ENCODE data around the gene KDELR3. TPM values are rescaled to one million over a fixed set of nuclear protein-coding genes. Genes with fewer than 3 reads are reported as not detected.

KDELR3 gene
- total and polyA plus RNA-seq, 10 of the 15 experiments (the other 5 are each of a cell fraction or from before 2014, with no cell fraction given), result 0.15 to 0.98 (median 0.25) TPM; not detected in 1

- no peak for TF ChIP-seq ASH2L (IDR thresholded peaks at IDR 0.05; ENCODE audit: borderline replicate concordance, low read depth)
- no peak for TF ChIP-seq BCL3 (IDR thresholded peaks at IDR 0.05; ENCODE audit: borderline replicate concordance, insufficient read depth, low read depth, low read length, poor library complexity, severe bottlenecking)
- no peak for TF ChIP-seq USF2 (IDR thresholded peaks at IDR 0.05; ENCODE audit: borderline replicate concordance, low read depth, low read length)
- peak; percentile 90; the same call in 1 of the 2 replicates for TF ChIP-seq CHD1 (IDR thresholded peaks at IDR 0.05; ENCODE audit: low read depth, low read length)
- TF ChIP-seq PAX5 (IDR thresholded peaks at IDR 0.05; ENCODE audit: borderline replicate concordance, low read depth, low read length), result peak; percentile 49; the same call in 1 of the 2 replicates
- 0 out of 2 replicates have a peak, but pooled peaks have one; percentile 27 for TF ChIP-seq BRCA1 (IDR thresholded peaks at IDR 0.05; ENCODE audit: low read depth, low read length)
- TF ChIP-seq, protein P1, sequence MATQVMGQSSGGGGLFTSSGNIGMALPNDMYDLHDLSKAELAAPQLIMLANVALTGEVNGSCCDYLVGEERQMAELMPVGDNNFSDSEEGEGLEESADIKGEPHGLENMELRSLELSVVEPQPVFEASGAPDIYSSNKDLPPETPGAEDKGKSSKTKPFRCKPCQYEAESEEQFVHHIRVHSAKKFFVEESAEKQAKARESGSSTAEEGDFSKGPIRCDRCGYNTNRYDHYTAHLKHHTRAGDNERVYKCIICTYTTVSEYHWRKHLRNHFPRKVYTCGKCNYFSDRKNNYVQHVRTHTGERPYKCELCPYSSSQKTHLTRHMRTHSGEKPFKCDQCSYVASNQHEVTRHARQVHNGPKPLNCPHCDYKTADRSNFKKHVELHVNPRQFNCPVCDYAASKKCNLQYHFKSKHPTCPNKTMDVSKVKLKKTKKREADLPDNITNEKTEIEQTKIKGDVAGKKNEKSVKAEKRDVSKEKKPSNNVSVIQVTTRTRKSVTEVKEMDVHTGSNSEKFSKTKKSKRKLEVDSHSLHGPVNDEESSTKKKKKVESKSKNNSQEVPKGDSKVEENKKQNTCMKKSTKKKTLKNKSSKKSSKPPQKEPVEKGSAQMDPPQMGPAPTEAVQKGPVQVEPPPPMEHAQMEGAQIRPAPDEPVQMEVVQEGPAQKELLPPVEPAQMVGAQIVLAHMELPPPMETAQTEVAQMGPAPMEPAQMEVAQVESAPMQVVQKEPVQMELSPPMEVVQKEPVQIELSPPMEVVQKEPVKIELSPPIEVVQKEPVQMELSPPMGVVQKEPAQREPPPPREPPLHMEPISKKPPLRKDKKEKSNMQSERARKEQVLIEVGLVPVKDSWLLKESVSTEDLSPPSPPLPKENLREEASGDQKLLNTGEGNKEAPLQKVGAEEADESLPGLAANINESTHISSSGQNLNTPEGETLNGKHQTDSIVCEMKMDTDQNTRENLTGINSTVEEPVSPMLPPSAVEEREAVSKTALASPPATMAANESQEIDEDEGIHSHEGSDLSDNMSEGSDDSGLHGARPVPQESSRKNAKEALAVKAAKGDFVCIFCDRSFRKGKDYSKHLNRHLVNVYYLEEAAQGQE (IDR thresholded peaks at IDR 0.05; ENCODE audit: low read depth, low read length), result no peak
- peak; percentile 48; the same call in 1 of the 2 replicates for TF ChIP-seq LARP7 (IDR thresholded peaks at IDR 0.05)
- TF ChIP-seq SMAD1 (IDR thresholded peaks at IDR 0.05; ENCODE audit: low read depth, partially characterized antibody), result no peak
- TF ChIP-seq BHLHE40 (IDR thresholded peaks at IDR 0.05; ENCODE audit: borderline replicate concordance in 1 of 2, low read depth in 2 of 2, low read length in 1 of 2), result peak in 1 of 2 experiments; percentile 42; a peak in 1 of 4 replicates
- TF ChIP-seq FOXK2 (IDR thresholded peaks at IDR 0.05), result no peak
- 0 out of 2 replicates have a peak, but pooled peaks have one; percentile 8 for TF ChIP-seq DPF2 (IDR thresholded peaks at IDR 0.05)
- peak; percentile 1; the same call in 1 of the 2 replicates for TF ChIP-seq POLR2AphosphoS5 (IDR thresholded peaks at IDR 0.05; ENCODE audit: low read length)
- TF ChIP-seq SMARCA5 (IDR thresholded peaks at IDR 0.05), result peak; percentile 34; the same call in 1 of the 2 replicates
- TF ChIP-seq FOS (IDR thresholded peaks at IDR 0.05; ENCODE audit: borderline replicate concordance, extremely low read depth, insufficient read length), result no peak
- TF ChIP-seq PML (IDR thresholded peaks at IDR 0.05; ENCODE audit: low read length), result no peak
- no peak for TF ChIP-seq BCL11A (IDR thresholded peaks at IDR 0.05; ENCODE audit: low read depth, low read length)
- TF ChIP-seq STAT1 (conservative IDR thresholded peaks at IDR 0.05), result 0 out of 2 replicates have a peak, but pooled peaks have one; percentile 26
- TF ChIP-seq CREB1 (IDR thresholded peaks at IDR 0.05; ENCODE audit: low read depth), result no peak
Measured at GRCh38 chr22:38505541-38506117, 37.7 kb downstream of the KDELR3 start (continued).
